ENCODE measurements around the gene CCDC195.

CCDC195 gene

GRCh38 chr2:224716201-224716600 lies at the start of gene CCDC195:
Gene CCDC195, minus strand, starts transcription at chr2:224716365. Its CDS starts 0 bp downstream, at chr2:224716365.
- no peak for DNase-seq

- DNase-seq, result no peak
These were observed 48.5 kb upstream of the CCDC195 start for GRCh38 chr2:224764565-224765236.

- DNase-seq, result no peak
These were observed 41.9 kb upstream of the CCDC195 start for GRCh38 chr2:224757934-224758548.

- DNase-seq, result no peak
These were observed 37.8 kb upstream of the CCDC195 start for GRCh38 chr2:224753743-224754540.

GRCh38 chr2:224751996-224752698 lies 36.0 kb upstream of the CCDC195 start:
- DNase-seq, result no peak

GRCh38 chr2:224749136-224749535 lies 33.0 kb upstream of the CCDC195 start:
- no peak for DNase-seq

- DNase-seq, result no peak
These were observed 31.6 kb upstream of the CCDC195 start for GRCh38 chr2:224747765-224748164.

- no peak for DNase-seq
These were observed 20.1 kb upstream of the CCDC195 start for GRCh38 chr2:224736227-224736626.

- DNase-seq, result no peak
These were observed 18.8 kb upstream of the CCDC195 start for GRCh38 chr2:224734949-224735348.

- no peak for DNase-seq
These were observed 15.5 kb upstream of the CCDC195 start for GRCh38 chr2:224731665-224732064.

GRCh38 chr2:224729435-224729834 lies 13.3 kb upstream of the CCDC195 start:
- DNase-seq, result no peak

GRCh38 chr2:224724331-224724730 lies 8.2 kb upstream of the CCDC195 start:
- DNase-seq, result no peak

GRCh38 chr2:224723586-224724217 lies 7.5 kb upstream of the CCDC195 start:
- DNase-seq, result no peak

- no peak for DNase-seq
These were observed 6.6 kb upstream of the CCDC195 start for GRCh38 chr2:224722770-224723169.

GRCh38 chr2:224722250-224722649 lies 6.1 kb upstream of the CCDC195 start:
- peak; percentile 3 for DNase-seq

- DNase-seq, result no peak
These were observed 756 bp upstream of the CCDC195 start for GRCh38 chr2:224716921-224717320.

- no peak for DNase-seq
These were observed 4.1 kb downstream of the CCDC195 start for GRCh38 chr2:224711859-224712665.

GRCh38 chr2:224711381-224711780 lies 4.8 kb downstream of the CCDC195 start:
- DNase-seq, result no peak

GRCh38 chr2:224709301-224709700 lies 6.9 kb downstream of the CCDC195 start:
- no peak for DNase-seq

GRCh38 chr2:224694502-224694901 lies 21.7 kb downstream of the CCDC195 start:
- DNase-seq, result no peak

GRCh38 chr2:224691563-224691962 lies 24.6 kb downstream of the CCDC195 start:
- DNase-seq, result no peak

- DNase-seq, result no peak
These were observed 25.3 kb downstream of the CCDC195 start for GRCh38 chr2:224690868-224691267.

Measured in stimulated activated CD4-positive, alpha-beta T cell treated with anti-CD3 and anti-CD28 coated beads, Interleukin-1b, Interleukin-23, amount 100 ng/mL, for 48 hours (primary cell).